K562 (cell line): ENCODE measurements around the gene GCNT3. TPM values are rescaled to one million over a fixed set of nuclear protein-coding genes. Genes with fewer than 3 reads are reported as not detected.

Experiments
- BRD9 ChIP-seq: fragments of 450-650 bp; IDR thresholded peaks from 2 replicates; pipeline ENCODE4 v1.6.1; 2018; ENCODE audit warnings: low read depth; ENCODE audit not compliant: partially characterized antibody
- HMGN3 ChIP-seq: IDR thresholded peaks from 2 replicates; pipeline ENCODE4 v1.6.1; 2011; ENCODE audit warnings: borderline replicate concordance, low read depth, mild to moderate bottlenecking, mixed read lengths, low read length; ENCODE audit not compliant: insufficient read length; ENCODE audit errors: extremely low read depth
- IRF9 ChIP-seq: fragments of 450-650 bp; IDR thresholded peaks from 2 replicates; pipeline ENCODE4 v1.6.1; 2016; ENCODE audit warnings: missing biosample characterization, missing genetic modification characterization
- KLF6 ChIP-seq: fragments of 250-450 bp; sonication (Bioruptor Pico); IDR thresholded peaks from 2 replicates; pipeline ENCODE4 v1.4.0; 2020; ENCODE audit warnings: mild to moderate bottlenecking, moderate library complexity, borderline replicate concordance
- MEF2A ChIP-seq: IDR thresholded peaks from 2 replicates; pipeline ENCODE4 v1.6.1; 2011; ENCODE audit warnings: low read depth, mild to moderate bottlenecking, low read length, moderate library complexity; ENCODE audit not compliant: control insufficient read depth
- MIER1 ChIP-seq: fragments of 450-650 bp; IDR thresholded peaks from 2 replicates; pipeline ENCODE4 v1.6.1; 2016; ENCODE audit warnings: antibody characterized with exemption, mild to moderate bottlenecking, low read depth
- POLR3G ChIP-seq: IDR thresholded peaks from 2 replicates; pipeline ENCODE4 v1.6.1; 2011; ENCODE audit not compliant: insufficient read length, insufficient replicate concordance; ENCODE audit errors: extremely low read depth
- PURB ChIP-seq: sonication (generic); formaldehyde crosslinking; IDR thresholded peaks from 2 replicates; pipeline ENCODE4 v1.9.0; 2021; ENCODE audit warnings: low read depth, mild to moderate bottlenecking, missing genetic modification reagents
- SLC30A9 ChIP-seq: fragments of 250-450 bp; sonication (Bioruptor Pico); IDR thresholded peaks from 2 replicates; pipeline ENCODE4 v1.8.0; 2022; ENCODE audit warnings: mild to moderate bottlenecking, moderate library complexity
- SPI1 ChIP-seq: IDR thresholded peaks from 2 replicates; pipeline ENCODE4 v1.6.1; 2011; ENCODE audit warnings: low read depth, low read length, control low read depth, borderline replicate concordance
- SUPT5H ChIP-seq: fragments of 450-650 bp; IDR thresholded peaks from 2 replicates; pipeline ENCODE4 v1.6.1; 2016
- TAF1 ChIP-seq: IDR thresholded peaks from 2 replicates; pipeline ENCODE4 v1.6.1; 2011; ENCODE audit warnings: mild to moderate bottlenecking, low read length, moderate library complexity; ENCODE audit not compliant: insufficient read depth, control insufficient read depth, severe bottlenecking; ENCODE audit errors: extremely low read depth
- ZBTB1 ChIP-seq: sonication (generic); formaldehyde crosslinking; IDR thresholded peaks from 2 replicates; pipeline ENCODE4 v1.8.1; 2023; ENCODE audit warnings: missing genetic modification reagents, low read depth, mild to moderate bottlenecking, borderline replicate concordance
- ZFPM2 ChIP-seq: fragments of 250-450 bp; sonication (Bioruptor Pico); IDR thresholded peaks from 2 replicates; pipeline ENCODE4 v1.5.1; 2022; ENCODE audit warnings: mild to moderate bottlenecking
- ZNF431 ChIP-seq: sonication (generic); formaldehyde crosslinking; IDR thresholded peaks from 2 replicates; pipeline ENCODE4 v1.8.0; 2022; ENCODE audit warnings: mild to moderate bottlenecking, missing genetic modification reagents
- ZNF444 ChIP-seq: fragments of 250-450 bp; sonication (Bioruptor Pico); IDR thresholded peaks from 2 replicates; pipeline ENCODE4 v1.4.0; 2020; ENCODE audit warnings: mild to moderate bottlenecking, moderate library complexity
- ZNF518B ChIP-seq: fragments of 250-450 bp; sonication (Bioruptor Pico); IDR thresholded peaks from 2 replicates; pipeline ENCODE4 v1.5.0; 2021; ENCODE audit warnings: mild to moderate bottlenecking, moderate library complexity
- ZNF696 ChIP-seq: fragments of 250-450 bp; sonication (Bioruptor Pico); conservative IDR thresholded peaks from 2 replicates; pipeline ENCODE4 v1.4.0; 2020; ENCODE audit warnings: mild to moderate bottlenecking, moderate library complexity
- polyA plus RNA-seq, 8 experiments: library from polyadenylated mRNA; depleted of rRNA in 4 of 8; stranded (reverse) in 5 of 8; unstranded in 3 of 8; fragments of >200 nt; fragmentation: Nextera tagmentation in 2 of 8; fragmentation: Illumina TruSeq in 1 of 8; extraction: Ambion mirVana in 2 of 8; extraction: Trizol in 1 of 8; gene quantifications; 2 replicates each; pipeline versions ENCODE4 v1.2.1 to v1.2.3, GENCODE V29; 2011 to 2014; ENCODE audit warnings: inconsistent platforms in 1 of 8, missing spikeins in 1 of 8
- total RNA-seq, 7 experiments: library from RNA; depleted of rRNA in 6 of 7; stranded (reverse); fragments of >200 nt in 6 of 7; fragmentation: Illumina TruSeq in 2 of 7; extraction: Trizol in 2 of 7; gene quantifications; 2 replicates each; pipeline versions ENCODE4 v1.2.1 to v1.2.3, GENCODE V29; 2011 to 2021; ENCODE audit warnings: low replicate concordance in 1 of 7
- TF ChIP-seq, protein P1 (sequence below): fragments of 450-650 bp; IDR thresholded peaks from 2 replicates; pipeline ENCODE4 v1.6.1; 2016; ENCODE audit warnings: borderline replicate concordance
- TF ChIP-seq, protein P2 (sequence below), 2 experiments: fragments of 450-650 bp; conservative IDR thresholded peaks; 2 replicates each; pipeline ENCODE4 v1.6.1; 2017; ENCODE audit warnings: mild to moderate bottlenecking in 2 of 2, moderate library complexity in 2 of 2

GCNT3 gene
- total and polyA plus RNA-seq, 9 of the 15 experiments (the other 6 are each of a cell fraction or from before 2014, with no cell fraction given) = 0.07 to 0.35 (median 0.11) TPM; not detected in 4

GRCh38 chr15:59656897-59657634 lies 45.5 kb downstream of the GCNT3 start, which contains the start of gene GTF2A2 (continued):
- TF ChIP-seq TAF1 (peak; percentile 98), SPI1 (peak; percentile 65), PURB (CRISPR knock-in tag) (no peak), POLR3G (no peak), ZNF518B (no peak), ZNF431 (peak; percentile 79), BRD9 (no peak), IRF9 (tag) (no peak), SLC30A9 (CRISPR knock-in tag) (no peak), HMGN3 (peak; percentile 85), MIER1 (no peak), MEF2A (no peak), ZNF444 (CRISPR knock-in tag) (no peak), ZBTB1 (CRISPR knock-in tag) (peak; percentile 98), ZNF696 (CRISPR knock-in tag) (no peak), SUPT5H (peak; percentile 94), KLF6 (CRISPR knock-in tag) (no peak), ZFPM2 (CRISPR knock-in tag) (peak; percentile 41; the same call in 1 of the 2 replicates)
- TF ChIP-seq, protein P1, sequence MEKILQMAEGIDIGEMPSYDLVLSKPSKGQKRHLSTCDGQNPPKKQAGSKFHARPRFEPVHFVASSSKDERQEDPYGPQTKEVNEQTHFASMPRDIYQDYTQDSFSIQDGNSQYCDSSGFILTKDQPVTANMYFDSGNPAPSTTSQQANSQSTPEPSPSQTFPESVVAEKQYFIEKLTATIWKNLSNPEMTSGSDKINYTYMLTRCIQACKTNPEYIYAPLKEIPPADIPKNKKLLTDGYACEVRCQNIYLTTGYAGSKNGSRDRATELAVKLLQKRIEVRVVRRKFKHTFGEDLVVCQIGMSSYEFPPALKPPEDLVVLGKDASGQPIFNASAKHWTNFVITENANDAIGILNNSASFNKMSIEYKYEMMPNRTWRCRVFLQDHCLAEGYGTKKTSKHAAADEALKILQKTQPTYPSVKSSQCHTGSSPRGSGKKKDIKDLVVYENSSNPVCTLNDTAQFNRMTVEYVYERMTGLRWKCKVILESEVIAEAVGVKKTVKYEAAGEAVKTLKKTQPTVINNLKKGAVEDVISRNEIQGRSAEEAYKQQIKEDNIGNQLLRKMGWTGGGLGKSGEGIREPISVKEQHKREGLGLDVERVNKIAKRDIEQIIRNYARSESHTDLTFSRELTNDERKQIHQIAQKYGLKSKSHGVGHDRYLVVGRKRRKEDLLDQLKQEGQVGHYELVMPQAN = peak; percentile 68; the same call in 1 of the 2 replicates
- TF ChIP-seq, protein P2, sequence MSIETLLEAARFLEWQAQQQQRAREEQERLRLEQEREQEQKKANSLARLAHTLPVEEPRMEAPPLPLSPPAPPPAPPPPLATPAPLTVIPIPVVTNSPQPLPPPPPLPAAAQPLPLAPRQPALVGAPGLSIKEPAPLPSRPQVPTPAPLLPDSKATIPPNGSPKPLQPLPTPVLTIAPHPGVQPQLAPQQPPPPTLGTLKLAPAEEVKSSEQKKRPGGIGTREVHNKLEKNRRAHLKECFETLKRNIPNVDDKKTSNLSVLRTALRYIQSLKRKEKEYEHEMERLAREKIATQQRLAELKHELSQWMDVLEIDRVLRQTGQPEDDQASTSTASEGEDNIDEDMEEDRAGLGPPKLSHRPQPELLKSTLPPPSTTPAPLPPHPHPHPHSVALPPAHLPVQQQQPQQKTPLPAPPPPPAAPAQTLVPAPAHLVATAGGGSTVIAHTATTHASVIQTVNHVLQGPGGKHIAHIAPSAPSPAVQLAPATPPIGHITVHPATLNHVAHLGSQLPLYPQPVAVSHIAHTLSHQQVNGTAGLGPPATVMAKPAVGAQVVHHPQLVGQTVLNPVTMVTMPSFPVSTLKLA (conservative IDR thresholded peaks at IDR 0.05) = peak; percentile 61 to 83
